ENCODE data around the gene AHCYL1. TPM values are rescaled to one million over a fixed set of nuclear protein-coding genes. Genes with fewer than 3 reads are reported as not detected.

Gene AHCYL1
- total RNA-seq, 1 donor from 2014 or later: 41.6 TPM

DNA sequence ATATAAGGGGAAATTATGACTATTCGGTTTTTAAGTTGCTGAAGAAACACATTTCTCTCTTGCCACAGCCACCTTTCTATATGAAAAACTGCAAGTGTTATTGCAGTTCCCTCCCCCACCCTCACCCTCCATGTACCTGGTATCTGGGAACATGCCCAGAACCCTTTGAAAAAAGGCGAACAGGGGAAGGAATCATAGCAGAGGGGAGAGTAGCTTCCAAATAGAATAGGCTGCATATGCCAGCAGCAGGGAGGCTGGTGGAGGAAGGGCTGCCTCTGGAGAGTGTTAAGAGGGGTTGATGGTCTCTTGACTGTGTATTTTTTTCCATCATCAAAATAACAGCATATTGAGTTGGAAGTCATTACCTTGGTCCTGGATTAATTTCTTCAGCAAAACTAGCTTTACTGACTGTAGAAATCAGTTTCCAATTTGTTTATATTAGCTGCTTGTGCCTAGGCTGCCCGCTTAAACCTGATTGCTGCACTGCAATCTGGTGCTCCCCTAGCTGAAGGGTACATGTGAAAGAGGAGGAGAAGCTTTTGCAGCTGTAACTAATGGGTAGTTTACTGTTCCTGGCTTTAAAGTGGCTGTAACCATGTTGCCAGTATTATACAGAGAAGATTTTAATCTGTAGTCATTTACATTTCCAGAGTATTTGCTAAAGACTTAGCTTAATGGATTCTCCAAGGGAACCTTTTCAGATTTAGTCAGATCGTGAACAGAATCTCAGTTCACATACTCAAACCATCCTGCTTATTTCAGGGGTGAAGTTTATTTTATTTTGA, 22.7 kb downstream of the AHCYL1 start:
- TF ChIP-seq, protein P1, sequence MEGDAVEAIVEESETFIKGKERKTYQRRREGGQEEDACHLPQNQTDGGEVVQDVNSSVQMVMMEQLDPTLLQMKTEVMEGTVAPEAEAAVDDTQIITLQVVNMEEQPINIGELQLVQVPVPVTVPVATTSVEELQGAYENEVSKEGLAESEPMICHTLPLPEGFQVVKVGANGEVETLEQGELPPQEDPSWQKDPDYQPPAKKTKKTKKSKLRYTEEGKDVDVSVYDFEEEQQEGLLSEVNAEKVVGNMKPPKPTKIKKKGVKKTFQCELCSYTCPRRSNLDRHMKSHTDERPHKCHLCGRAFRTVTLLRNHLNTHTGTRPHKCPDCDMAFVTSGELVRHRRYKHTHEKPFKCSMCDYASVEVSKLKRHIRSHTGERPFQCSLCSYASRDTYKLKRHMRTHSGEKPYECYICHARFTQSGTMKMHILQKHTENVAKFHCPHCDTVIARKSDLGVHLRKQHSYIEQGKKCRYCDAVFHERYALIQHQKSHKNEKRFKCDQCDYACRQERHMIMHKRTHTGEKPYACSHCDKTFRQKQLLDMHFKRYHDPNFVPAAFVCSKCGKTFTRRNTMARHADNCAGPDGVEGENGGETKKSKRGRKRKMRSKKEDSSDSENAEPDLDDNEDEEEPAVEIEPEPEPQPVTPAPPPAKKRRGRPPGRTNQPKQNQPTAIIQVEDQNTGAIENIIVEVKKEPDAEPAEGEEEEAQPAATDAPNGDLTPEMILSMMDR (IDR thresholded peaks at IDR 0.05): no peak
- DNase-seq (no peak), ATAC-seq (ENCODE audit: low read depth) (no peak)
- intact Hi-C loops (cut with micrococcal nuclease): no loop called here
- CTCF ChIA-PET: interaction anchor here (0.9 to 1.1 kb wide), 2 partner anchors 22 to 367 kb away, joined by 3 read pairs; partner anchors contain the start of gene AHCYL1
- H3K27me3 Mint-ChIP-seq: no peaks in the 10 kb centered on the region
- H3K9me3 Mint-ChIP-seq: no peaks in the 10 kb centered on the region
- H3K36me3 Mint-ChIP-seq (ENCODE audit: low read depth): peaks cover 31% of the 10 kb centered on the region
- POLR2A ChIA-PET: interaction anchor here (1.4 to 1.6 kb wide), 2 partner anchors 23 to 28 kb away, joined by 4 to 7 read pairs; partner anchors contain the start of genes AHCYL1 and STRIP1
- H3K4me1 Mint-ChIP-seq: peaks cover 60% of the 10 kb centered on the region
- no peak overlapping the region for H3K4me3 Mint-ChIP-seq
- H3K27ac Mint-ChIP-seq: peak overlapping the region; percentile 18

DNA sequence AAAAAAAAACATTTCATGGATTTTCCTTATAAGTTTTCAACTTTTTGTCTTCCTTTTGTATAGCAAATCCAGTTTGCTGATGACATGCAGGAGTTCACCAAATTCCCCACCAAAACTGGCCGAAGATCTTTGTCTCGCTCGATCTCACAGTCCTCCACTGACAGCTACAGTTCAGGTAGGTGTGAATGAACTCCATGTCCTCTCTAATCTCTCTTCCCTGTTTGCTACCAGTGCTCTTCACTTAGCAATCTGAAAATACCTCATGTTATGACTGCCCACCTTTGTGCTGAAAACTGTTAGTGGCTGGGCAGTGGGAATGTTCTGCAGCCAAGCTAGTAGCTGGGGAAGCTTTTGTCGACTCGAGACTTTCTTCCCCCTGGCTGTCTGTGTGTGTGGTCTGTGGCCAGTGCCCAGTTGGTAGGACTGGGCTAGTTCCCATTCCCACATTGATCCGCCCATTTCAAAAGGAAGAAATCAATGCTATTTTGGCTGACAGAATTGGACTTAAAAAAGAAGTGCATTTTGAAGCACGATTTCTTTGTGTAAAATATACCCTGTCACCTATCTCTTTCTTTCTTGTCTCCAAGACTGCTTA, 24.5 kb downstream of the AHCYL1 start:
- peaks cover 57% of the 10 kb centered on the region for H3K4me1 Mint-ChIP-seq
- no peak overlapping the region for H3K27ac Mint-ChIP-seq
- DNase-seq (no peak), ATAC-seq (ENCODE audit: low read depth) (no peak)
- H3K9me3 Mint-ChIP-seq: no peaks in the 10 kb centered on the region
- H3K4me3 Mint-ChIP-seq: no peak overlapping the region
- intact Hi-C loops (cut with micrococcal nuclease): no loop called here
- no peaks in the 10 kb centered on the region for H3K27me3 Mint-ChIP-seq
- TF ChIP-seq, protein P1 (IDR thresholded peaks at IDR 0.05): no peak
- CTCF ChIA-PET: interaction anchor here (3.6 kb wide), 1 partner anchor 26 kb away, joined by 69 read pairs; the partner anchor contains the start of gene AHCYL1
- peaks cover 35% of the 10 kb centered on the region for H3K36me3 Mint-ChIP-seq (ENCODE audit: low read depth)
- POLR2A ChIA-PET: interaction anchor here (1.6 kb wide), 1 partner anchor 25 kb away, joined by 5 read pairs; the partner anchor contains the start of gene STRIP1

DNA sequence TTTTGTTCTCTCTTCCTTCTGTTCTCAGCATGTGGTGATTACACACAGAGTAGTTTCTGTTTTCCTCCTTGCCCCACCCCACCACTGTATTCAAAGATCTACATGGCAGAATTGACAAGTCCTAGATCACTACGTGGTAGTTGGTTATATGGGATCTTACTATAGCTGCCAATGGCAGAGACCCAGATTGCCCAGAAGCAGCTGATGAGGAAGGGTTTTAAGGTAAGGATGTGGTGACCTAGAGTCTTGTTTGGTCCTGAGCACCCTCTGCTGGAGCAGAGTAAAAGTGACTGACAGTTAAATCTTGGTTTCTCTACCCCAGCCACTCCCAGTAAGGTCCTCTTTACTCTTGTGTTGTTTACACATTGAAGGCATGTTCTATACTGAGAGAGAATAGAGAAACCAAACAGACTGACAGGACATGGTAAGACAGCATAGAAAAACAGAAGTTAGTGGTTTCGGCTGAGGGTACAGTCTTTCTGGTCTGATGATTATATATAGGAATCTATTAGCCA, 27.0 kb downstream of the AHCYL1 start:
- intact Hi-C loops (cut with micrococcal nuclease): loop anchor here (1.0 kb wide), 6 partner anchors 18 to 465 kb away; partner anchors contain the start of genes AHCYL1 and STRIP1
- ChIA-PET CTCF (interaction anchor here (0.6 to 4.4 kb wide), 22 partner anchors 8 to 478 kb away, joined by 3 to 69 read pairs (median 4); partner anchors contain the start of genes AHCYL1, GNAI3 and STRIP1), POLR2A (interaction anchor here (0.7 to 2.4 kb wide), 8 partner anchors 13 to 527 kb away, joined by 3 to 21 read pairs (median 4); partner anchors contain the start of genes AHCYL1, GNAI3, GSTM1 and STRIP1)
- Mint-ChIP-seq H3K9me3 (no peaks in the 10 kb centered on the region), H3K4me1 (peaks cover 37% of the 10 kb centered on the region), H3K27ac (peak overlapping the region; percentile 99), H3K27me3 (no peaks in the 10 kb centered on the region), H3K36me3 (ENCODE audit: low read depth) (peaks cover 53% of the 10 kb centered on the region), H3K4me3 (peak overlapping the region; percentile 75)
- peak; percentile 90 for ATAC-seq (ENCODE audit: low read depth)
- DNase-seq: no peak
- TF ChIP-seq, protein P1 (IDR thresholded peaks at IDR 0.05): peak; percentile 55

GRCh38 chr1:110012100-110012780, 27.7 kb downstream of the AHCYL1 start:
- ATAC-seq (ENCODE audit: low read depth) (peak; percentile 80), DNase-seq (peak; percentile 36)
- TF ChIP-seq, protein P1 (IDR thresholded peaks at IDR 0.05): no peak
- no peaks in the 10 kb centered on the region for H3K9me3 Mint-ChIP-seq
- peak overlapping the region; percentile 99 for H3K27ac Mint-ChIP-seq
- CTCF ChIA-PET: interaction anchor here (0.7 to 4.4 kb wide), 15 partner anchors 8 to 466 kb away, joined by 3 to 69 read pairs (median 8); partner anchors contain the start of genes AHCYL1, GNAI3 and STRIP1
- H3K4me3 Mint-ChIP-seq: peak overlapping the region; percentile 75
- H3K4me1 Mint-ChIP-seq: peaks cover 37% of the 10 kb centered on the region
- POLR2A ChIA-PET: interaction anchor here (0.5 to 2.4 kb wide), 8 partner anchors 13 to 1352 kb away, joined by 3 to 21 read pairs (median 4); partner anchors contain the start of genes AHCYL1, GNAI3, GSTM1 and STRIP1
- intact Hi-C loops (cut with micrococcal nuclease): no loop called here
- H3K36me3 Mint-ChIP-seq (ENCODE audit: low read depth): peaks cover 59% of the 10 kb centered on the region
- H3K27me3 Mint-ChIP-seq: no peaks in the 10 kb centered on the region

All from activated B cell treated with CpG ODN at 0.5 μM for 24 hours (primary cell).